ENCODE results near the gene KLHL5. TPM values are rescaled to one million over a fixed set of nuclear protein-coding genes. Genes with fewer than 3 reads are reported as not detected.

KLHL5 gene
- total RNA-seq, 3 donors from 2014 or later (not counting 1 experiment from before 2014, with no cell fraction given) = 12.6 to 14.2 (median 13.7) TPM

DNA sequence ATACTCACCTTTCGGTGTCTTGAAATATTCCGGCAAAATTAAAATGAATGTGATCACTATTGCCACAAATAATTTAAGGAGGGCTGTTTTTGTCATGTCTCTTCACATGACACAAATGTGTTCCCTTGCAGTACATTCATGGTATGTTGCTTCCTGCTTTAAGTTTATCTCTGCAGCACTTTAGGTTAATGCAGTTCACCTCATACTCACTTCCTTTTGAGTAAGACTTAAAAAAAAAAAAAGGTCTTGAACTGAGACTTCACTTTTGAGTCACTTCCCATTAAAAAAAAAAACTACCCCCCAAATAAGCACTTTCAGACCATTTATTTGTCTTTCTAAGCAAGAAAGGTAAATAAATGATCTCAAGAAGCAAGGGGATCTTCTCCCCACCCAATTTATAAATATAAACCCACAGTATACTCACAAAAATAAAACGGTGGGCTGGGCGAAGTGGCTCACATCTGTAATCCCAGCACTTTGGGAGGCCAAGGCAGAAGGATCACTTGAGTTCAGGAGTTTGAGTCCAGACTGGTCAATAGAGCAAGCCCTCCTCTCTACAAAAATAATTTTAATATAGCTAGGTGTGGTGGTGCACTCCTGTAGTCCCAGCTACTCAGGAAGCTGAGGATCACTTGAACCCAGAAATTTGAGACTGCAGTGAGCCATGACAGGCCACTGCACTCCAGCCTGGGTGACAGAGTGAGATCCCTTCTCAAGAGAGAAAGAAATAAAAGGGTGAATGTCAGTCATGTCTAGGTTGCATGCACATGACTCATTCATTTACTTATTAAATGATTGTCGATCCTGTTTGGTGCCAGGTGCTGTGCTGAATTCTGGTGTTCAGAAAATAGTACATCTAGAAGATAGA is 29.6 kb upstream of the KLHL5 start, which contains the start of gene TMEM156:
Gene TMEM156, minus strand, starts transcription at position 192 of the 868 bp plus-strand sequence. Its CDS starts 96 bp downstream, at position 96.
- peaks cover 26 to 28% of the 10 kb centered on the region in 2 donors for H3K4me1 Mint-ChIP-seq

GRCh38 chr4:39036172-39036571 is 25.9 kb upstream of the KLHL5 start:
- WGBS (ENCODE audit: insufficient coverage) = 93% methylated on average over 7 of the region's 7 CpGs
- TF ChIP-seq CTCF (IDR thresholded peaks at IDR 0.05) = no peak
- Mint-ChIP-seq H3K4me3 (no peak overlapping the region), H3K27ac (no peak overlapping the region), H3K36me3 (no peaks in the 10 kb centered on the region), H3K9me3 (no peaks in the 10 kb centered on the region), H3K27me3 (ENCODE audit: low read depth in 2 of 2) (no peaks in the 10 kb centered on the region), H3K4me1 (peaks cover 7 to 11% of the 10 kb centered on the region in 2 donors)
- no peak for DNase-seq
- H3K27me3 ChIP-seq (ENCODE audit: control insufficient read depth, insufficient read depth, low read length) = no peaks in the 10 kb centered on the region
- no peaks in the 10 kb centered on the region for H3K36me3 ChIP-seq (ENCODE audit: control insufficient read depth, insufficient read depth, low read length)
- H3K4me1 ChIP-seq (ENCODE audit: control insufficient read depth, insufficient read depth, low read length) = peaks cover 16% of the 10 kb centered on the region
- no peak overlapping the region for H3K4me3 ChIP-seq (ENCODE audit: low read length)
- no peak overlapping the region for H3K27ac ChIP-seq (ENCODE audit: low read length)
- intact Hi-C loops (cut with micrococcal nuclease) = no loop called here
- no peak for ATAC-seq
- H3K9me3 ChIP-seq (ENCODE audit: control insufficient read depth, insufficient read depth, low read length) = no peaks in the 10 kb centered on the region

More for the DNA sequence above, 29.6 kb upstream of the KLHL5 start, which contains the start of gene TMEM156:
- Histone ChIP-seq H3K4me1 (ENCODE audit: control insufficient read depth, insufficient read depth, low read length) (peaks cover 26% of the 10 kb centered on the region), H3K4me3 (ENCODE audit: low read length) (peak within 1 kb of the TSS; percentile 67), H3K36me3 (ENCODE audit: control insufficient read depth, insufficient read depth, low read length) (no peaks in the 10 kb centered on the region), H3K9me3 (ENCODE audit: control insufficient read depth, insufficient read depth, low read length) (no peaks in the 10 kb centered on the region), H3K27ac (ENCODE audit: low read length) (peak within 1 kb of the TSS; percentile 64), H3K27me3 (ENCODE audit: control insufficient read depth, insufficient read depth, low read length) (no peaks in the 10 kb centered on the region)
- Mint-ChIP-seq H3K27me3 (ENCODE audit: low read depth in 2 of 2) (no peaks in the 10 kb centered on the region), H3K4me3 (peak within 1 kb of the TSS; percentile 88), H3K9me3 (no peaks in the 10 kb centered on the region), H3K27ac (peak within 1 kb of the TSS; percentile 87 to 90), H3K36me3 (no peaks in the 10 kb centered on the region)
- 50% methylated on average over 2 of the region's 5 CpGs for WGBS (ENCODE audit: insufficient coverage)
- no peak for TF ChIP-seq CTCF (IDR thresholded peaks at IDR 0.05)
- intact Hi-C loops (cut with micrococcal nuclease) = loop anchor here (1.0 kb wide), 1 partner anchor 12 kb away; no protein-coding TSS in a partner anchor
- peak in 1 of 2 donors; percentile 81 for DNase-seq
- peak; percentile 89 to 93 (median 90) for ATAC-seq

- DNase-seq (no peak), ATAC-seq (no peak)
- no peak overlapping the region for H3K27ac ChIP-seq (ENCODE audit: low read length)
- no peaks in the 10 kb centered on the region for H3K36me3 Mint-ChIP-seq
- intact Hi-C loops (cut with micrococcal nuclease) = no loop called here
- H3K4me3 ChIP-seq (ENCODE audit: low read length) = no peak overlapping the region
- no peak overlapping the region for H3K4me3 Mint-ChIP-seq
- H3K4me1 ChIP-seq (ENCODE audit: control insufficient read depth, insufficient read depth, low read length) = peaks cover 9% of the 10 kb centered on the region
- no peaks in the 10 kb centered on the region for H3K36me3 ChIP-seq (ENCODE audit: control insufficient read depth, insufficient read depth, low read length)
- no peak for TF ChIP-seq CTCF (IDR thresholded peaks at IDR 0.05)
- no peaks in the 10 kb centered on the region for H3K9me3 Mint-ChIP-seq
- no peaks in the 10 kb centered on the region for H3K27me3 Mint-ChIP-seq (ENCODE audit: low read depth in 2 of 2)
- H3K9me3 ChIP-seq (ENCODE audit: control insufficient read depth, insufficient read depth, low read length) = no peaks in the 10 kb centered on the region
- peaks cover 1 to 7% of the 10 kb centered on the region in 2 donors for H3K4me1 Mint-ChIP-seq
- no peak overlapping the region for H3K27ac Mint-ChIP-seq
- no peaks in the 10 kb centered on the region for H3K27me3 ChIP-seq (ENCODE audit: control insufficient read depth, insufficient read depth, low read length)
- 85% methylated on average over 4 of the region's 4 CpGs for WGBS (ENCODE audit: insufficient coverage)
Measured at GRCh38 chr4:39037491-39037825, 24.6 kb upstream of the KLHL5 start.
